ENCODE results near the gene COMMD4.
"Not testable (repeated sequence)": the region's sequence is repeated elsewhere in the genome, so short reads cannot be mapped to it uniquely, and the experiment has no call there.

DNA sequence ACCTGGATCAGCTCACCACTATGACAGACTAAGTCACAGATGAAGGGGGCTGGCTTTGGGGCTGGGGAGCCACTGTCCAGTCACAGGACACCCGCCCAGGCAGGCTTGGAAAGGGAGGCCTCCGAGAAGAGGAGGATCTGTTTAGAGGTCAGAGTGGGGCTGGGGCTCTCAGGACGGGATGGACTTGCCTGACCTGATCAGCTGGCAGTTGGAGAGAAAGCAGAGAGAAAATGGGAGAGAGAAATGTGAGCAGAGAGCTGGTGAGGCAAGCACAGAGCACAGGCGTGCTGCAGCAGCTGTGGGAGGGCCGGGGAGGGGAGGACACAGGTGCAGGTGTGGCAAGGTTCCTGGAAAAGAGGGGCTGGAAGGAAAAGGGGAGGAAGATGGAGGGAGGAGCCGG, 35.8 kb upstream of the COMMD4 start:
- TF ChIP-seq, protein P1, sequence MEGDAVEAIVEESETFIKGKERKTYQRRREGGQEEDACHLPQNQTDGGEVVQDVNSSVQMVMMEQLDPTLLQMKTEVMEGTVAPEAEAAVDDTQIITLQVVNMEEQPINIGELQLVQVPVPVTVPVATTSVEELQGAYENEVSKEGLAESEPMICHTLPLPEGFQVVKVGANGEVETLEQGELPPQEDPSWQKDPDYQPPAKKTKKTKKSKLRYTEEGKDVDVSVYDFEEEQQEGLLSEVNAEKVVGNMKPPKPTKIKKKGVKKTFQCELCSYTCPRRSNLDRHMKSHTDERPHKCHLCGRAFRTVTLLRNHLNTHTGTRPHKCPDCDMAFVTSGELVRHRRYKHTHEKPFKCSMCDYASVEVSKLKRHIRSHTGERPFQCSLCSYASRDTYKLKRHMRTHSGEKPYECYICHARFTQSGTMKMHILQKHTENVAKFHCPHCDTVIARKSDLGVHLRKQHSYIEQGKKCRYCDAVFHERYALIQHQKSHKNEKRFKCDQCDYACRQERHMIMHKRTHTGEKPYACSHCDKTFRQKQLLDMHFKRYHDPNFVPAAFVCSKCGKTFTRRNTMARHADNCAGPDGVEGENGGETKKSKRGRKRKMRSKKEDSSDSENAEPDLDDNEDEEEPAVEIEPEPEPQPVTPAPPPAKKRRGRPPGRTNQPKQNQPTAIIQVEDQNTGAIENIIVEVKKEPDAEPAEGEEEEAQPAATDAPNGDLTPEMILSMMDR (conservative IDR thresholded peaks at IDR 0.05; ENCODE audit: low read depth, low read length), result not testable (repeated sequence)
- TF ChIP-seq RAD21 (IDR thresholded peaks at IDR 0.05; ENCODE audit: low read length); CEBPB (IDR thresholded peaks at IDR 0.05; ENCODE audit: low read depth, low read length); RCOR1 (IDR thresholded peaks at IDR 0.05; ENCODE audit: insufficient replicate concordance, low read length); POLR2A (IDR thresholded peaks at IDR 0.05; ENCODE audit: low read depth, low read length); RFX5 (IDR thresholded peaks at IDR 0.05; ENCODE audit: low read depth, low read length); BHLHE40 (IDR thresholded peaks at IDR 0.05; ENCODE audit: low read depth, low read length): not testable (repeated sequence)

Data from IMR-90 (cell line).